Fibroblast of the aortic adventitia (primary cell): ENCODE results near the gene AKT1. TPM values are rescaled to one million over a fixed set of nuclear protein-coding genes. Genes with fewer than 3 reads are reported as not detected.

Experiments used
- DNase-seq: peaks from one replicate; pipeline ENCODE4 v3.0.0-alpha.2; 2010; ENCODE audit warnings: low read depth
- H3K4me3 ChIP-seq: 2 replicates; pipeline ENCODE4 v1.5.1; 2011; ENCODE audit warnings: low read depth, mild to moderate bottlenecking, control low read depth, low read length, moderate library complexity
- total RNA-seq: library from RNA; depleted of rRNA; stranded (reverse); fragments of >200 nt; gene quantifications from 2 replicates; pipeline ENCODE4 v1.2.3, GENCODE V29; 2012; ENCODE audit warnings: low replicate concordance
- TF ChIP-seq, protein P1 (sequence below): IDR thresholded peaks from 2 replicates; pipeline ENCODE4 v1.5.1; 2011; ENCODE audit warnings: mild to moderate bottlenecking, low read length, control low read depth, inconsistent platforms; ENCODE audit not compliant: insufficient read depth

Gene AKT1
- total RNA-seq, 1 donor, result 127 TPM

DNA sequence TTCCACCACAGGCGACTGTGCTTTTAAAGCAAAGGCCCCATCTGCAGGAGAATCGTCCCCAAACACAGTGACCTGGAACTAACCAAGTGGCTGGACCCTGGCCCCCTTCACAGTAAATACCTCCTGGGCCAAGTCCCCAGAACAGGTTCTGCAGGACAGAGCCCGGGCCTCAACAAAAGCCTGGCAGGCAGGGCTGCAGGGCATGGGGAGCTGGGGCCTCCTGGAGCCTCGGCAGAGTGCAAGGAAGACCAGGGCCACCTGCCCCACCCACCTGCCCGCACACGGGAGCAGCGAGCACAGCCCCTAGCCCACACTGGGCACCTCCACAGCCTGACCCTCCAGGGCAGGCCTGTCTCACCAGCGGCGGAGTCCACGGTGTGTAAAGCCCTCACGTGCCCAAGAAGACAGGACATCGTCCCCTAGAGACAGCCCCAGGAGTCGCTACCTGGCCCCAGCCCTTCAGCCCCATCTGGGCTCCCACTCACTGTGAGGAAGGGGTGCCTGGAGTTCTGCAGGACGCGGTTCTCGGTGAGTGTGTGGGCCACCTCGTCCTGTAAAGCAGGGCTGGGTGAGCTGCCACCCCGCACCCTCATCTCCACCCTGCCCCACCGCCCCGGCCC lies 21.0 kb downstream of the AKT1 start:
- DNase-seq, result no peak
- TF ChIP-seq, protein P1, sequence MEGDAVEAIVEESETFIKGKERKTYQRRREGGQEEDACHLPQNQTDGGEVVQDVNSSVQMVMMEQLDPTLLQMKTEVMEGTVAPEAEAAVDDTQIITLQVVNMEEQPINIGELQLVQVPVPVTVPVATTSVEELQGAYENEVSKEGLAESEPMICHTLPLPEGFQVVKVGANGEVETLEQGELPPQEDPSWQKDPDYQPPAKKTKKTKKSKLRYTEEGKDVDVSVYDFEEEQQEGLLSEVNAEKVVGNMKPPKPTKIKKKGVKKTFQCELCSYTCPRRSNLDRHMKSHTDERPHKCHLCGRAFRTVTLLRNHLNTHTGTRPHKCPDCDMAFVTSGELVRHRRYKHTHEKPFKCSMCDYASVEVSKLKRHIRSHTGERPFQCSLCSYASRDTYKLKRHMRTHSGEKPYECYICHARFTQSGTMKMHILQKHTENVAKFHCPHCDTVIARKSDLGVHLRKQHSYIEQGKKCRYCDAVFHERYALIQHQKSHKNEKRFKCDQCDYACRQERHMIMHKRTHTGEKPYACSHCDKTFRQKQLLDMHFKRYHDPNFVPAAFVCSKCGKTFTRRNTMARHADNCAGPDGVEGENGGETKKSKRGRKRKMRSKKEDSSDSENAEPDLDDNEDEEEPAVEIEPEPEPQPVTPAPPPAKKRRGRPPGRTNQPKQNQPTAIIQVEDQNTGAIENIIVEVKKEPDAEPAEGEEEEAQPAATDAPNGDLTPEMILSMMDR, result no peak
- no peak overlapping the region for H3K4me3 ChIP-seq

DNA sequence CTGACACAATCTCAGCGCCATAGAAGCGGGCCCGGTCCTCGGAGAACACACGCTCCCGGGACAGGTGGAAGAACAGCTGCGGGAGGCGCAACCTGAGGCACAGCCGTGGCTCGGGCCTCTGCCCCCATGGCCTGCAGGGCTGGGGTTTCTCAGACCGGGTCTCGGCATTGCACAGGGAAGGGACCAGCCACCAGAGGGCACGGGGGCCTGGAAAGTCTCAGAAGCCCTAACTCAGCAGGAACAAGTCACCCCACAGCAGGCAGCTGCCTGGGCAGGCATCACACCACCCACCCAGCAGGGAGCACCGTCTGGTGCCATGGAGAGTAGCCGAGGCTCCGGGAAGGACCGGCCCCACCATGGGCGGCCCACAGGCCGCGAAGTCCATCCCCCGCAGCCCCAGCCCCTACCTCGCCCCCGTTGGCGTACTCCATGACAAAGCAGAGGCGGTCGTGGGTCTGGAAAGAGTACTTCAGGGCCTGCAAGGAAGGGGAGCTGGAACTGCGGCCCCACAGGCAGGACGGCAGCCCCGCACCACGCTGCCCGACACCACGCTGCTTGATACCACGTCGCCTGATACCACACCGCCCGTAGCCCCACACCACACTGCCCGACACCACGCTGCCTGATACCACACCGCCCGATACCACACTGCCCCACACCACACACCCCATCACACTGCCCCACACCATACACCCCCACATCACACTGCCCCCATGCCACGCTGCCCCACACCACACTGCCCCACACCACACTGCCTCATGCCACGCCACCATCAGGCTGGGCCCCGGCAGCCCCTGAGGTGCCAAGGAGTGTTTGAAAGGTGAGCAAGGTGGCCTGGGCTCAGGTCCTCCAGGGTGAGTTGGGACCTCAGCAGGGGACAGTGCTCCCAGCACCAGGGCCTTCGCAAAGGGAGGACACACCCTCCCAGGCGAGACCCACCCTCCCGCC lies 21.8 kb downstream of the AKT1 start:
- no peak for DNase-seq
- TF ChIP-seq, protein P1, result no peak

DNA sequence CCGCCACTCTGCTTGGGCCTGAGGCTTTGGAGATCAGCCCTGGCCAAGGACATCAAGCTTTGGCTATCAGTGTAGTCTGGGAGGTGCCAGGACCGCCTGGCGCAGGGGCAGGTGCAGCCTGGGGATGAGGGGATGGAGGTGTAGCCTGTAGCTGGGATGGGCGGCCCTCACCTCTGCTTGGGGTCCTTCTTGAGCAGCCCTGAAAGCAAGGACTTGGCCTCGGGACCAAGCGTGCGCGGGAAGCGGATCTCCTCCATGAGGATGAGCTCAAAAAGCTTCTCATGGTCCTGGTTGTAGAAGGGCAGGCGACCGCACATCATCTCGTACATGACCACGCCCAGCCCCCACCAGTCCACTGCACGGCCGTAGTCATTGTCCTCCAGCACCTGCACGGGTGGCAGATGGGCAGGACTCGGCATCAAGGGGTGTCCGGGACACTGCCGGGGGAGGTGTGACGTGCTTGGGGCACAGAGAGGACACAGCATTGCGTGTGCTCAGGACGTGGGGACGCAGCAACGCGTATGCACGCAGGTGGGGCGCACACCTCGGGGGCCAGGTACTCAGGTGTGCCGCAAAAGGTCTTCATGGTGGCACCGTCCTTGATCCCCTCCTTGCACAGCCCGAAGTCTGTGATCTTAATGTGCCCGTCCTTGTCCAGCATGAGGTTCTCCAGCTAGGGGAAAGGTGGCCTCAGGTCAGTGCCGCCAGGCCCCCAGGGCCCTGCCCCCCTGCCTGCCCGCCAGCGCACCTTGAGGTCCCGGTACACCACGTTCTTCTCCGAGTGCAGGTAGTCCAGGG lies 22.6 kb downstream of the AKT1 start:
- no peak for DNase-seq
- TF ChIP-seq, protein P1, result no peak
- no peak overlapping the region for H3K4me3 ChIP-seq

More for the DNA sequence above, 21.8 kb downstream of the AKT1 start:
- no peak overlapping the region for H3K4me3 ChIP-seq

DNA sequence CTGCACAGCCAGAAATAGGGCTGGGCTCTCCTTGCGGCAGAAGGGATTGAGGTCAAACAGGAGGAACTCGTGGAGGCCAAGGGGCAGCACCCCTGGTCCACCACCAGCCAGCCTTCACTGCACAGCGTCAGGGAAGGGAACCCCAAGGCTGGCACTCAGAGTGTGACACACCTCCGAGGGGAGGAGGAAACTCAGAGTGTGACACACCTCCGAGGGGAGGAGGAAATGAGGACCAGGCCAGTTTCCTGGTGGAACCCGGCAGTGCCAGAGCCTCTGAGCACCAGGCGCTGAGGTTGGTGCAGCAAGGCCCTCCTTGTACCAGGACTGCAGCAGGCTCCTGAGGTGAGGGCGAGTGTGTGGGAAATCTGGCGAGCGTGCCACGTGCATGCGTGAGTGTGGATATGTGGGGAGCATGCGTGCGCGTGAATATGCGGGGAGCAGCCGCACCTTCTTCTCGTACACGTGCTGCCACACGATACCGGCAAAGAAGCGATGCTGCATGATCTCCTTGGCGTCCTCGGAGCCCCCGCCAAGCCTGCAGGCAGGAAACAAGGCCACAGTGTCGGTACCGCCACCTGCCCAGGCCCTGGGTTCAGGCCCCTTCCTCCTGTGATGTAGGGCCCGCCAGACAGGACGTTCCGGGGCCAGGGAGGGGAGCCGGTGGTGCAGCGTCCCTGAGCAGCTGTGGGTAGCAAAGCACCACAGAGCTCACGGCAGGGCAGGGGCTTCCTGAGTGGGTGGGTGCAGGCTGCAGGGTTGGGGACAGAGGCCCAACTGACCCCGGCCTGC lies 23.4 kb downstream of the AKT1 start:
- no peak for DNase-seq
- no peak overlapping the region for H3K4me3 ChIP-seq
- TF ChIP-seq, protein P1, result no peak

DNA sequence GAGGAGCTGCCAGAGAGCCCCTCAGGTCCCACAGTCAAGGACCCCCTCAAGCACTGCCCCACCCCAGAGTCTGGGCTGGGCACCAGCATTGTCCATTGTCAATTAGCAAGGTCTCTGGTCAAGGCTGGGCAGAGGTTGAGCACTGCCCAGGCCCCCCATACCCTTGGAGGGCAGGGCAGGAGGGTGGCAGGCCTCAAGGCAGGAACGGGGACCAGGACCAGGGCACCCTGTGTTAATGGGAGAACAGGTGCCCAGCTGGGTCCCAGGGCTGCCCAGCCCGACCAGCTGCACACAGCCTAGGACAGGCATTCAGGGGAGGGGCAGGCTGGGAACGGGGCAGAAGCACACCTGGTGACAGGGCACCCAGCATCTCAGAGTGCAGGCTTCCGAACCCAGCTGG lies 24.2 kb downstream of the AKT1 start:
- no peak overlapping the region for H3K4me3 ChIP-seq
- DNase-seq, result no peak
- TF ChIP-seq, protein P1, result no peak

DNA sequence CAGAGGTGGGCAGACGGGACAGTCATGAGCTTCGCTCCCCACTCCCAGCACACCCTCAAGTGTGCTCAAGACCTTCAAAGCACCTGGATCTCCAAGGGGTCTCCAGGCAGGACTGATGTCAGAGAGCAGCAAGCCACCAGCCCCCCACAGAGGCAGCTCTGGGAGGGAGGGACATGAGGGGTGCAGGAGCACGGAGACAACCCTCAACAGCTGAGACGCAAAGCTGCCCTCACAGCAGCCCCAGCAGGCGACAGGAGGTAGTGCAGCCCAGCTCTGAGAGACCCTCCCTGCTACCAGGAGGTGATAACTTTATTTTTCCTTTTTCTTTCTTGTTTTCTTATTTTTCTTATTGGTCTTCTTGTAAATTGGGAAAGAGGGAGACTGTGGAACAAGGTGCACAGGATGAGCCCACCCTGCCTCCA lies 24.7 kb downstream of the AKT1 start:
- H3K4me3 ChIP-seq, result no peak overlapping the region
- no peak for DNase-seq
- TF ChIP-seq, protein P1, result peak; percentile 66
